ENCODE data around the gene DCAF7.

Gene DCAF7

DNA sequence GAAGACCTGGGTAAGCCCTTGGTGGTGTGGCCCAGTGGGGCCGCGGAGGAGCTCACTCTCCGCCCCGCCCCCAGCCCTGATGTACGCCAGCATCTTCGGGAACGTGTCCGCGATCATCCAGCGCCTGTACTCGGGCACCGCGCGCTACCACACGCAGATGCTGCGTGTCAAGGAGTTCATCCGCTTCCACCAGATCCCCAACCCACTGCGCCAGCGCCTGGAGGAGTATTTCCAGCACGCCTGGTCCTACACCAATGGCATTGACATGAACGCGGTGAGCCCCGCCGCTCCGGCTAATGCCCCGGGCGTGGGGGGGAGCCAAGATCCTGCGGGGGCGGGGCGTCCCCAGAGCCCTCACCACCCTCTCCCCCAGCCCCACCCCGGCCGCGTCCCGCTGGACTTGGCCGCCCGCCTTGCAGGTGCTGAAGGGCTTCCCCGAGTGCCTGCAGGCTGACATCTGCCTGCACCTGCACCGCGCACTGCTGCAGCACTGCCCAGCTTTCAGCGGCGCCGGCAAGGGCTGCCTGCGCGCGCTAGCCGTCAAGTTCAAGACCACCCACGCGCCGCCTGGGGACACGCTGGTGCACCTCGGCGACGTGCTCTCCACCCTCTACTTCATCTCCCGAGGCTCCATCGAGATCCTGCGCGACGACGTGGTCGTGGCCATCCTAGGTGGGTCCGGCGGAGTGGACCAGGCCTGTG, 12.1 kb upstream of the DCAF7 start:
- no peak for DNase-seq (ENCODE audit: low read depth, low spot score)
- H3K9ac ChIP-seq (ENCODE audit: insufficient read length): no peak overlapping the region
- no peaks in the 10 kb centered on the region for H3K36me3 ChIP-seq (ENCODE audit: insufficient read depth, low read length)
- H3K27ac ChIP-seq: no peak overlapping the region
- no peak for TF ChIP-seq EZH2 (IDR thresholded peaks at IDR 0.05)
- no peak for TF ChIP-seq POLR2AphosphoS5 (IDR thresholded peaks at IDR 0.05; ENCODE audit: borderline replicate concordance, low read depth, low read length)
- TF ChIP-seq FOXP2 (optimal IDR thresholded peaks at IDR 0.05; ENCODE audit: control extremely low read depth, extremely low read length, insufficient read depth): no peak
- no peak overlapping the region for H3K4me3 ChIP-seq
- H3K9me3 ChIP-seq (ENCODE audit: low read depth, low read length): no peaks in the 10 kb centered on the region

DNA sequence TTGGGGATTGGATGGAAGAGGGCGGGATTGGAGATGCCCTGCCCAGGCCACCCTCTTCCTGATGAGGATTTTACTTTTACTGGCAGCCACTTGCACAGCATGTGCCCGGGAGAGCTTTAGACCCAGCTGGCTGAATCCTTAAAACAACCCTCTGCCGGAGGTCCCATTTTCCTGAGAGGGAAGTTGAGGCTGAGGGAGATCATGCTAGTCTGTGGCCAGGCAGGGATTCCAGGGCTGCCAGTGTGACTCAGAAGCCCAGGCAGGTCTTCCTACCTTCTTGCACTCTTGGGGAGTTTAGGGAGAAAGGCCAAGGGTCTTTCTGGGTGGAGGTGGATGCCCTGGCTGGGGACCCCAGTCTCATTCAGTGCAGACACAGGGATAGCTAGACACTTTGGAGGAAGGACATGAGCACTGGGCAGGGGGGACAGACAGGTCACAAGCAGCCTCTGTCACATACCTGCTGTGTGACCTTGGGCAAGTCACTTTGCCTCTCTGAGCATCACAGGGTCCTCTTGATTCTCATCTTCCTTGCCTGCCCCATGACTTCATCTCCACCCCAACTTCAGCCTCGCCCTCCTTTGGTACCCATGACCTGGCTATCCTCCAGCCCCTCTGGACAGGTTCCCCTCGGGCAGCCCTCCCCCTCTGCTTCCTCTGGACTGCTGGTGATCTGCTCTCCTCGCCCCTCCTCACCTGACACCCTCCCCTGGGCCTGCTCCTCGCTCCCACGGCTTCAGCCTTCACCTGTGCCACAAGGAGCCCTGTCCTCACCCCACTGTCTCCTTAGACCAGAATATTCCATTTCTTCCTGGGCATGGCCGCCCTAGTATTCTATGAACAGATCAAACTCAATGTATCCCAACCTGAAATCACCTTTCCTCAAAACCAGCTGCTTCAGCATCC, 11.3 kb upstream of the DCAF7 start:
- TF ChIP-seq POLR2AphosphoS5 (IDR thresholded peaks at IDR 0.05; ENCODE audit: borderline replicate concordance, low read depth, low read length) (no peak), EZH2 (IDR thresholded peaks at IDR 0.05) (no peak), FOXP2 (optimal IDR thresholded peaks at IDR 0.05; ENCODE audit: control extremely low read depth, extremely low read length, insufficient read depth) (no peak)

DNA sequence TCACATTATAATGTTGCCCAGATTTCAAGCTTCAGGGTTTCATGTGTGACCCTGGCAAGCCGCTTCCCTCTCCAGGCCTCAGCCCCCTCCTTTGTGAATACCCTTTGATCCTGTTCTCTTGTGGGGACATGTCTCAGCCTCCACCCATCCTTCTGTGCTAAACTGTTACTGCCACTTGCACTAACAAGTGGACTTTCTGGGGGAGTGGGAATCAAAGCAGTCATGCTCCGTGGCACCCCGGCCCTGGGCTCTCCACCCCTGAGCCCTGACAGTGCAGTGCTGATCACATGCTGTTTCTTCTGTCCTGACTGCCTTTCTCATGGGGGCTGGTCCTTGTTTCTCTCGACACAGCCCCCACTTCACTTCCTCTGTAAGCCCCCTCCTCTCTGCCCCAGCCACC, 9.7 kb upstream of the DCAF7 start:
- Histone ChIP-seq H3K27ac (no peak overlapping the region), H3K9ac (ENCODE audit: insufficient read length) (no peak overlapping the region), H3K9me3 (ENCODE audit: low read depth, low read length) (no peaks in the 10 kb centered on the region), H3K4me3 (no peak overlapping the region), H3K36me3 (ENCODE audit: insufficient read depth, low read length) (no peaks in the 10 kb centered on the region)
- TF ChIP-seq POLR2AphosphoS5 (IDR thresholded peaks at IDR 0.05; ENCODE audit: borderline replicate concordance, low read depth, low read length): no peak
- TF ChIP-seq EZH2 (IDR thresholded peaks at IDR 0.05): no peak
- TF ChIP-seq FOXP2 (optimal IDR thresholded peaks at IDR 0.05; ENCODE audit: control extremely low read depth, extremely low read length, insufficient read depth): no peak
- no peak for DNase-seq (ENCODE audit: low read depth, low spot score)

More for the DNA sequence above, 11.3 kb upstream of the DCAF7 start:
- DNase-seq (ENCODE audit: low read depth, low spot score): no peak
- H3K9ac ChIP-seq (ENCODE audit: insufficient read length): no peak overlapping the region
- no peak overlapping the region for H3K4me3 ChIP-seq
- H3K36me3 ChIP-seq (ENCODE audit: insufficient read depth, low read length): no peaks in the 10 kb centered on the region
- H3K27ac ChIP-seq: no peak overlapping the region
- no peaks in the 10 kb centered on the region for H3K9me3 ChIP-seq (ENCODE audit: low read depth, low read length)

DNA sequence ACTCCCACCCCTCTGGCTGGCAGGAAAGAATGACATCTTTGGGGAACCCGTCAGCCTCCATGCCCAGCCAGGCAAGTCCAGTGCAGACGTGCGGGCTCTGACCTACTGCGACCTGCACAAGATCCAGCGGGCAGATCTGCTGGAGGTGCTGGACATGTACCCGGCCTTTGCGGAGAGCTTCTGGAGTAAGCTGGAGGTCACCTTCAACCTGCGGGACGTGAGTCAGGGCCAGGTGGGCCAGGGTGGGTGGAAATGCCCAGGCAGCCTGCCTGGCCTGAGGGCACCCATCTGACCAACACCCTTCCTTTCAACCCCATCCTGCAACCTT, 8.1 kb upstream of the DCAF7 start:
- no peak overlapping the region for H3K27ac ChIP-seq
- H3K36me3 ChIP-seq (ENCODE audit: insufficient read depth, low read length): no peaks in the 10 kb centered on the region
- no peak for TF ChIP-seq POLR2AphosphoS5 (IDR thresholded peaks at IDR 0.05; ENCODE audit: borderline replicate concordance, low read depth, low read length)
- H3K9me3 ChIP-seq (ENCODE audit: low read depth, low read length): no peaks in the 10 kb centered on the region
- H3K4me3 ChIP-seq: no peak overlapping the region
- DNase-seq (ENCODE audit: low read depth, low spot score): no peak
- no peak overlapping the region for H3K9ac ChIP-seq (ENCODE audit: insufficient read length)

DNA sequence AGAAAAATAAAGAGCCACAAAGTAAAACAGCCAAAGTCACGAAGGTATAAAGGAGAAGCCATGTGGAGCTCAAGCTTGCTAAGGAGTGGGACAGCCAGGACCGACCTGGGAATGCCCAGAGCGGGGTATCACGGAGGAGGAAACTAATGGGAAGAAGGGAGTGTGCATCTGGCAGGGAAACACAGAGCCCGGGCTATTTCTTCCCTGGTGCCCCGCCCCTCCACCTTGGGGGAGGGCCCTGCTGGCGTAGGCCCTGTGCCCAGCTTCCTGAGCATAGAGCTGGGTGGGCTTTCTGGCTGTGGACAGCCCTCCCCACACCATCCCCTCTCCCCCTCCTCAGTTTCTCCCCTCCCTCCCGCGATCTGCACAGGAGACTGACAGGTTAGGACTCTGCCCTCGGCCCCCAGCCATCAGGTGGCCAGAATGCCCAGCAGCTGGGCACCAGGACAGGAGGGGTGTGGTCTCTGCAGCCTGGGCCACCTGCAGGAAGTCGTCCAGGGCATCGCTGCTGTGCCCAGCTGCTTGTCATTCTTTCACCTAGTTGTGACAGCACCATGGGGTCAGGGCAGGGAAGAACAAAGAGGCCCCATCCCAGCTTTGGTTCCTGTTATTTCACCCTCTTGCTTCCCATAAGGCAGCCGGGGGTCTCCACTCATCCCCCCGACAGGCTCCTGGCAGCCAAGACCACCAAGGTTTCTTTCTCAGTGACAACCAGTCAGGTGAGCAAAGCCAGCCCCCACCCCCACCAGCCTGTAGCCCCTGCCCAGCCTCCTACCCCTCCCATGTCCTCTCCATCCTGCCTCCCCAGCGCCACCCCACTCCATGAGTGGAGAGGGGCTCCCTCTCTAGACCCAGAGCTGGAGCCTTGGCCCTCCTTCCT, 7.1 kb upstream of the DCAF7 start:
- Histone ChIP-seq H3K9ac (ENCODE audit: insufficient read length) (no peak overlapping the region), H3K4me3 (no peak overlapping the region), H3K27ac (no peak overlapping the region), H3K36me3 (ENCODE audit: insufficient read depth, low read length) (no peaks in the 10 kb centered on the region), H3K9me3 (ENCODE audit: low read depth, low read length) (no peaks in the 10 kb centered on the region)
- DNase-seq (ENCODE audit: low read depth, low spot score): no peak
- TF ChIP-seq POLR2AphosphoS5 (IDR thresholded peaks at IDR 0.05; ENCODE audit: borderline replicate concordance, low read depth, low read length): no peak
- TF ChIP-seq EZH2 (IDR thresholded peaks at IDR 0.05): no peak
- TF ChIP-seq FOXP2 (optimal IDR thresholded peaks at IDR 0.05; ENCODE audit: control extremely low read depth, extremely low read length, insufficient read depth): no peak

DNA sequence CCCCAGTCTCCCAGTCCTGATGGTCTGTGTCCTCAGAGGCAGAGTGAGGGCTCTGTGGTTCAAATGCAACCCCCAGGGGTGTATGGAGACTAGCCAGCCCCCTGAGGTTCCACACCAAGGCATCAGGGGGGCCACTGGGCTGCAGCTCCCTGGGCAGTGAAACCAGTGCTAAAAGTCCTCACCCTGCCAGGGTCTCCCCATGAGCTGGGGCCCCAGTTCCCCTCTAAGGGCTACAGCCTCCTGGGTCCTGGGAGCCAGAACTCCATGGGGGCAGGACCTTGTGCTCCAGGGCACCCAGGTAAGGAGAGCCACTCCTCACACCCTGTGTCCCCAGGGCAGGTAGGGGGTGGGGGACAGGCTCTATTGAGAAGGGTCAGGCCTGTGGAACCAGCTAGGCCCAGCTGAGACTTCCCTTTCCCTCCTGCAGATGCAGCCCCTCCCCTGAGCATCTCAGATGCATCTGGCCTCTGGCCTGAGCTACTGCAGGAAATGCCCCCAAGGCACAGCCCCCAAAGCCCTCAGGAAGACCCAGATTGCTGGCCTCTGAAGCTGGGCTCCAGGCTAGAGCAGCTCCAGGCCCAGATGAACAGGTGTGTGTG, 6.4 kb upstream of the DCAF7 start:
- Histone ChIP-seq H3K4me3 (no peak overlapping the region), H3K9me3 (ENCODE audit: low read depth, low read length) (no peaks in the 10 kb centered on the region), H3K9ac (ENCODE audit: insufficient read length) (no peak overlapping the region), H3K36me3 (ENCODE audit: insufficient read depth, low read length) (no peaks in the 10 kb centered on the region), H3K27ac (no peak overlapping the region)
- TF ChIP-seq EZH2 (IDR thresholded peaks at IDR 0.05): no peak
- no peak for TF ChIP-seq FOXP2 (optimal IDR thresholded peaks at IDR 0.05; ENCODE audit: control extremely low read depth, extremely low read length, insufficient read depth)
- no peak for TF ChIP-seq POLR2AphosphoS5 (IDR thresholded peaks at IDR 0.05; ENCODE audit: borderline replicate concordance, low read depth, low read length)
- no peak for DNase-seq (ENCODE audit: low read depth, low spot score)

DNA sequence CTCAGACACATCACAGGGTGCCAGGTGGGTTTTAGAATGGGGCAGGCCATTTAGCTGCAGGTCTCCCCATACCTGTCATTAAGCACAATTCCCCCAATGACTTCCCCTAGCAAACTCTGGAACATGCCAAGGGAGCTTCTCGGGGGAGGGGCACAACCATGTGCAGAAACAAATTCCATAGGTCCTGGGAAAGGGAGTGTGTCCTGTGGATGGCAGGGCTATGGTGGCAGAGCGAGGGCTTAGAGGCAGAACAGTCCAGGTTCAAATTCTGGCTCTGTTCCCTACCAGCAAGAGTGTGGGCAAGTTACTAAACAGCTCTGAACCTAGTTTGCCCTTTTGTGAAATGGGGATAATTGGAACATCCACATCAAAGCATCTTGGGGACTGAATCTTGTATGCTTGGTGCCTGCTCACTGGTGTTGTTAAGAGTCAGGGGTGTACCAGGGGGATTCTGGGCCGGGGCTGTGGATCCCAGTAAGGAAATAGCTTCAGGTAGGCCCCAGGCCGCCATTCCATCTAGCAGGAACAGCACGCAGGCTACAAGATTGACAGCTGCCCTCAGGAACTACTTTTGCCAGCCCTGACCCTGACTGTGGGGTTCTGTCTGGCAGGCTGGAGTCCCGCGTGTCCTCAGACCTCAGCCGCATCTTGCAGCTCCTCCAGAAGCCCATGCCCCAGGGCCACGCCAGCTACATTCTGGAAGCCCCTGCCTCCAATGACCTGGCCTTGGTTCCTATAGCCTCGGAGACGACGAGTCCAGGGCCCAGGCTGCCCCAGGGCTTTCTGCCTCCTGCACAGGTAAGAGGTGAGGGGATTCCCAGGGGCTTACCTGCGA, 5.6 kb upstream of the DCAF7 start:
- no peaks in the 10 kb centered on the region for H3K36me3 ChIP-seq (ENCODE audit: insufficient read depth, low read length)

More for the DNA sequence above, 5.6 kb upstream of the DCAF7 start:
- no peak overlapping the region for H3K9ac ChIP-seq (ENCODE audit: insufficient read length)
- DNase-seq (ENCODE audit: low read depth, low spot score): no peak
- no peak for TF ChIP-seq EZH2 (IDR thresholded peaks at IDR 0.05)
- TF ChIP-seq FOXP2 (optimal IDR thresholded peaks at IDR 0.05; ENCODE audit: control extremely low read depth, extremely low read length, insufficient read depth): no peak
- TF ChIP-seq POLR2AphosphoS5 (IDR thresholded peaks at IDR 0.05; ENCODE audit: borderline replicate concordance, low read depth, low read length): no peak
- no peak overlapping the region for H3K27ac ChIP-seq
- no peaks in the 10 kb centered on the region for H3K9me3 ChIP-seq (ENCODE audit: low read depth, low read length)
- no peak overlapping the region for H3K4me3 ChIP-seq

All from SK-N-MC (cell line).